Prostate gland (tissue), 2 donors: ENCODE data around the gene SYCE3. TPM values are rescaled to one million over a fixed set of nuclear protein-coding genes. Genes with fewer than 3 reads are reported as not detected.

Source experiments
- DNase-seq: peaks from one replicate; pipeline ENCODE4 v3.0.0-alpha.2; 2019; ENCODE audit warnings: low spot score
- H3K27ac ChIP-seq, 2 donors: fragments of 200-600 bp; sonication (generic); 2 replicates each; pipeline ENCODE4 v1.5.1; 2017 to 2019
- H3K27me3 ChIP-seq: fragments of 200-600 bp; sonication (generic); replicated peaks from 2 replicates; pipeline ENCODE4 v1.5.1; 2019; ENCODE audit not compliant: insufficient read depth
- H3K36me3 ChIP-seq, 2 donors: fragments of 200-600 bp; sonication (generic); 1 replicate in 1 of 2; 2 replicates in 1 of 2; pipeline versions ENCODE4 v1.5.1 to v1.8.1; 2017 to 2019
- H3K4me1 ChIP-seq: fragments of 200-600 bp; sonication (generic); replicated peaks from 2 replicates; pipeline ENCODE4 v1.5.1; 2019
- H3K4me3 ChIP-seq, 2 donors: fragments of 200-600 bp; sonication (generic); 2 replicates each; pipeline ENCODE4 v1.5.1; 2017 to 2019
- H3K9me3 ChIP-seq: fragments of 200-600 bp; sonication (generic); 2 replicates; pipeline ENCODE4 v1.5.1; 2017
- CTCF ChIP-seq, 4 experiments: fragments of 200-600 bp in 2 of 4; fragments of 450-650 bp in 2 of 4; sonication (generic) in 2 of 4; IDR thresholded peaks; 1 replicate in 3 of 4; 2 replicates in 1 of 4; pipeline ENCODE4 v1.5.1; 2016 to 2019; ENCODE audit warnings: antibody characterized with exemption in 4 of 4, mild to moderate bottlenecking in 2 of 4, moderate library complexity in 2 of 4
- POLR2A ChIP-seq: fragments of 450-650 bp; IDR thresholded peaks from one replicate; pipeline ENCODE4 v1.6.1; 2016; ENCODE audit warnings: antibody characterized with exemption, mild to moderate bottlenecking
- POLR2AphosphoS5 ChIP-seq: sonication (generic); formaldehyde crosslinking; IDR thresholded peaks from one replicate; pipeline ENCODE4 v1.6.1; 2017; ENCODE audit warnings: antibody characterized with exemption
- WGBS: methylation state at CpG from one replicate; pipeline ENCODE4 v1.1.5; 2018; 5-methylcytosine and 5-hydroxymethylcytosine counted together
- intact Hi-C: fragments of 100-400 bp; cut with DNase I; formaldehyde crosslinking; loops from one replicate; pipeline ENCODE4 v1.14.2; 2022
- total RNA-seq, 2 donors: library from RNA; depleted of rRNA; stranded (reverse); fragments of >200 nt; gene quantifications; one replicate each; pipeline ENCODE4 v1.1.0, GENCODE V29; 2016

SYCE3 gene
- total RNA-seq, 2 donors from 2014 or later = 10.2 TPM; not detected in 1

GRCh38 chr22:50506611-50507420 lies 55.9 kb downstream of the SYCE3 start:
- Histone ChIP-seq H3K36me3 (peaks cover 0 to 14% of the 10 kb centered on the region in 2 donors), H3K4me1 (peaks cover 14% of the 10 kb centered on the region), H3K9me3 (no peaks in the 10 kb centered on the region), H3K4me3 (peak overlapping the region; percentile 85 to 96), H3K27me3 (no peaks in the 10 kb centered on the region), H3K27ac (peak overlapping the region; percentile 74 to 90)
- intact Hi-C loops = no loop called here
- no peak for DNase-seq
- TF ChIP-seq POLR2AphosphoS5 (no peak), POLR2A (no peak), CTCF (IDR thresholded peaks at IDR 0.05) (no peak)
- 22% methylated on average over 21 of the region's 21 CpGs for WGBS

- WGBS = 85% methylated on average over 28 of the region's 41 CpGs
- peak overlapping the region in 1 of 2 donors; percentile 85 for H3K4me3 ChIP-seq
- peaks cover 0 to 14% of the 10 kb centered on the region in 2 donors for H3K36me3 ChIP-seq
- TF ChIP-seq POLR2AphosphoS5 = no peak
- TF ChIP-seq POLR2A = no peak
- TF ChIP-seq CTCF (IDR thresholded peaks at IDR 0.05) = no peak
- no peak for DNase-seq
- no peak overlapping the region for H3K27ac ChIP-seq
- H3K9me3 ChIP-seq = no peaks in the 10 kb centered on the region
- intact Hi-C loops = no loop called here
- H3K4me1 ChIP-seq = peaks cover 14% of the 10 kb centered on the region
- no peaks in the 10 kb centered on the region for H3K27me3 ChIP-seq
Observed at GRCh38 chr22:50505776-50506610, 56.7 kb downstream of the SYCE3 start.

DNA sequence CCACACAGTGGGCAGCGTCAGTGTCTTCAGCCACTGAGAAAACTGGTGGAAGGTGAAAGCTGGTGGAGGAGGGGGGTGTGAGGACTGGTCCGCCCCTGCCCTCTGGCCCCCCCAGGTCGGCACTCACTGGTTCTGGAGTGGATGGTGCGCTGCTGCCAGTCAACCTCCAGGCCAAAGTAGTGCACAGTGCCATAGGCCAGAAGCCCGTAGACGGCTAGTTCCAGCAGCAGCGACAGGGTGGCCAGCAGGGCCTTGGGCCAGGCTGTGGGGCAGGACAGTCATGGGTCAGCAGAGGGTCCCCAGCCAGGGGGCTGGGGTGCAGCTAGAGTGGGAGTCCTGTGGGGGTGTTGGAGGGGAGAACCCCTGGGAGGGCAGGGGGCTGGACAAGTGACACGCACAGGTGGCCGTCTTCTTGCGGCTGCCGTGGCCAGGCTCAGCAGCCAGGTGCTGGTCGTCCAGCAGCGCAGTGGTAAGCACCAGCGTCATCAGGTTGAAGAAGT lies 57.4 kb downstream of the SYCE3 start:
- 72% methylated on average over 3 of the region's 14 CpGs for WGBS
- intact Hi-C loops = no loop called here

More for the DNA sequence above, 57.4 kb downstream of the SYCE3 start:
- DNase-seq = no peak
- peaks cover 14% of the 10 kb centered on the region for H3K4me1 ChIP-seq
- H3K27me3 ChIP-seq = no peaks in the 10 kb centered on the region
- peaks cover 0 to 14% of the 10 kb centered on the region in 2 donors for H3K36me3 ChIP-seq
- H3K27ac ChIP-seq = no peak overlapping the region
- H3K9me3 ChIP-seq = no peaks in the 10 kb centered on the region
- no peak overlapping the region for H3K4me3 ChIP-seq
- TF ChIP-seq CTCF (IDR thresholded peaks at IDR 0.05) (no peak), POLR2AphosphoS5 (no peak), POLR2A (no peak)
